ENCODE data around the gene NRP2. TPM values are rescaled to one million over a fixed set of nuclear protein-coding genes. Genes with fewer than 3 reads are reported as not detected.

The NRP2 gene
- total and polyA plus RNA-seq, 2 of the 13 experiments (the other 11 are each of a cell fraction or from before 2014, with no cell fraction given), result 0.65 to 1.4 TPM

- TF ChIP-seq HES4 (CRISPR knock-in tag; IDR thresholded peaks at IDR 0.05; ENCODE audit: borderline replicate concordance) (no peak), CHD2 (IDR thresholded peaks at IDR 0.05; ENCODE audit: low read depth, low read length) (no peak), ZNF225 (CRISPR knock-in tag; IDR thresholded peaks at IDR 0.05) (peak; percentile 87; the same call in 1 of the 2 replicates), PREB (CRISPR knock-in tag; IDR thresholded peaks at IDR 0.05) (no peak), ZFP36L2 (CRISPR knock-in tag; IDR thresholded peaks at IDR 0.05) (no peak), ATF1 (CRISPR knock-in tag; IDR thresholded peaks at IDR 0.05) (no peak), DNMT1 (CRISPR knock-in tag; IDR thresholded peaks at IDR 0.05) (no peak), ETV5 (CRISPR knock-in tag; IDR thresholded peaks at IDR 0.05; ENCODE audit: borderline replicate concordance) (peak; percentile 24; the same call in 1 of the 2 replicates), MIER2 (CRISPR knock-in tag; IDR thresholded peaks at IDR 0.05) (0 out of 2 replicates have a peak, but pooled peaks have one; percentile 50), ZFP82 (CRISPR knock-in tag; IDR thresholded peaks at IDR 0.05; ENCODE audit: borderline replicate concordance) (no peak), ZNF781 (CRISPR knock-in tag; IDR thresholded peaks at IDR 0.05; ENCODE audit: borderline replicate concordance, not compliant biosample characterization) (peak; percentile 87), PATZ1 (CRISPR knock-in tag; IDR thresholded peaks at IDR 0.05) (peak; percentile 38; the same call in 1 of the 2 replicates), PHF8 (CRISPR knock-in tag; IDR thresholded peaks at IDR 0.05) (0 out of 2 replicates have a peak, but pooled peaks have one; percentile 21), ZNF660 (CRISPR knock-in tag; IDR thresholded peaks at IDR 0.05; ENCODE audit: borderline replicate concordance, low read depth) (no peak), NR0B2 (CRISPR knock-in tag; IDR thresholded peaks at IDR 0.05) (no peak; the same call in 1 of the 2 replicates), IKZF5 (CRISPR knock-in tag; IDR thresholded peaks at IDR 0.05) (peak; percentile 41; the same call in 1 of the 2 replicates), ZNF496 (CRISPR knock-in tag; IDR thresholded peaks at IDR 0.05; ENCODE audit: insufficient replicate concordance) (no peak), NFKB2 (CRISPR knock-in tag; IDR thresholded peaks at IDR 0.05; ENCODE audit: borderline replicate concordance) (peak; percentile 45; the same call in 1 of the 2 replicates), RXRB (CRISPR knock-in tag; IDR thresholded peaks at IDR 0.05; ENCODE audit: borderline replicate concordance) (no peak), HDAC6 (IDR thresholded peaks at IDR 0.05; ENCODE audit: low read depth, low read length) (no peak), MTF2 (CRISPR knock-in tag; IDR thresholded peaks at IDR 0.05; ENCODE audit: borderline replicate concordance) (0 out of 2 replicates have a peak, but pooled peaks have one; percentile 31), MYC (CRISPR knock-in tag; IDR thresholded peaks at IDR 0.05; ENCODE audit: borderline replicate concordance) (peak; percentile 37; the same call in 1 of the 2 replicates), DBP (CRISPR knock-in tag; IDR thresholded peaks at IDR 0.05; ENCODE audit: not compliant biosample characterization) (no peak), HIVEP1 (CRISPR knock-in tag; IDR thresholded peaks at IDR 0.05) (0 out of 2 replicates have a peak, but pooled peaks have one; percentile 40), THAP11 (CRISPR knock-in tag; IDR thresholded peaks at IDR 0.05) (0 out of 2 replicates have a peak, but pooled peaks have one; percentile 20)
These were observed 93.8 kb downstream of the NRP2 start (continued) for GRCh38 chr2:205776139-205776538.
